Breast epithelium (tissue), 3 donors: ENCODE measurements around the gene RMND5B.
"Not testable (repeated sequence)": the region's sequence is repeated elsewhere in the genome, so short reads cannot be mapped to it uniquely, and the experiment has no call there.

Source experiments
- POLR2A ChIP-seq: fragments of 450-650 bp; IDR thresholded peaks from one replicate; pipeline ENCODE4 v1.6.1; 2016; ENCODE audit warnings: antibody characterized with exemption, mild to moderate bottlenecking, moderate library complexity
- TF ChIP-seq, protein P1 (sequence below), 3 donors: fragments of 450-650 bp; IDR thresholded peaks; one replicate each; pipeline ENCODE4 v1.5.1; 2016 to 2017; ENCODE audit warnings: antibody characterized with exemption in 3 of 3, mild to moderate bottlenecking in 3 of 3, moderate library complexity in 3 of 3

DNA sequence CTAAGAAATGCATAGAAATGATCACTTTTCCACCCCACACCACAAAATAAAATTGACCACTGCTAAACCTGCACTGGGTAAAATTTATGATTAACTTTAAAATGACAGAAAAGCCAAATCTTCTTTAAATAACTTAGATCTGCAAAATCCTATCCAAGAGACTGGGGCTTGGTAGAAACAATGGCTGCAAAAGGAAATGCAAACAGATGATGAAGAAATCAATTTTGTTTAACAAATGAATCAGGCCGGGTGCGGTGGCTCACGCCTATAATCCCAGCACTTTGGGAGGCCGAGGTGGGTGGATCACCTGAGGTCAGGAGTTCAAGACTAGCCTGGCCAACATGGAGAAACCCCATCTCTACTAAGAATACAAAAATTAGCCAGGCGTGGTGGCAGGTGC lies 43.6 kb upstream of the RMND5B start:
- TF ChIP-seq, protein P1, sequence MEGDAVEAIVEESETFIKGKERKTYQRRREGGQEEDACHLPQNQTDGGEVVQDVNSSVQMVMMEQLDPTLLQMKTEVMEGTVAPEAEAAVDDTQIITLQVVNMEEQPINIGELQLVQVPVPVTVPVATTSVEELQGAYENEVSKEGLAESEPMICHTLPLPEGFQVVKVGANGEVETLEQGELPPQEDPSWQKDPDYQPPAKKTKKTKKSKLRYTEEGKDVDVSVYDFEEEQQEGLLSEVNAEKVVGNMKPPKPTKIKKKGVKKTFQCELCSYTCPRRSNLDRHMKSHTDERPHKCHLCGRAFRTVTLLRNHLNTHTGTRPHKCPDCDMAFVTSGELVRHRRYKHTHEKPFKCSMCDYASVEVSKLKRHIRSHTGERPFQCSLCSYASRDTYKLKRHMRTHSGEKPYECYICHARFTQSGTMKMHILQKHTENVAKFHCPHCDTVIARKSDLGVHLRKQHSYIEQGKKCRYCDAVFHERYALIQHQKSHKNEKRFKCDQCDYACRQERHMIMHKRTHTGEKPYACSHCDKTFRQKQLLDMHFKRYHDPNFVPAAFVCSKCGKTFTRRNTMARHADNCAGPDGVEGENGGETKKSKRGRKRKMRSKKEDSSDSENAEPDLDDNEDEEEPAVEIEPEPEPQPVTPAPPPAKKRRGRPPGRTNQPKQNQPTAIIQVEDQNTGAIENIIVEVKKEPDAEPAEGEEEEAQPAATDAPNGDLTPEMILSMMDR (IDR thresholded peaks at IDR 0.05) = not testable (repeated sequence)
- not testable (repeated sequence) for TF ChIP-seq POLR2A
